Progenitor cell of endocrine pancreas (in vitro differentiated cells): Measurements from ENCODE around the gene ECI1. TPM values are rescaled to one million over a fixed set of nuclear protein-coding genes. Genes with fewer than 3 reads are reported as not detected.
"Not testable (repeated sequence)": the region's sequence is repeated elsewhere in the genome, so short reads cannot be mapped to it uniquely, and the experiment has no call there.

Experiments
- DNase-seq: peaks from one replicate; pipeline ENCODE4 v3.0.0; 2021; ENCODE audit warnings: low spot score; ENCODE audit not compliant: unreplicated experiment
- H3K27ac Mint-ChIP-seq: 2 replicates; pipeline ENCODE4 v1.8.0; 2021; ENCODE audit warnings: mild to moderate bottlenecking, moderate library complexity, mixed read lengths
- H3K27me3 Mint-ChIP-seq: 2 replicates; pipeline ENCODE4 v1.8.0; 2021; ENCODE audit warnings: mixed read lengths
- H3K36me3 Mint-ChIP-seq: 2 replicates; pipeline ENCODE4 v1.8.0; 2022; ENCODE audit warnings: mixed read lengths; ENCODE audit not compliant: insufficient read depth
- H3K4me1 Mint-ChIP-seq: 2 replicates; pipeline ENCODE4 v1.8.0; 2021; ENCODE audit warnings: low read depth, mixed read lengths
- H3K4me3 Mint-ChIP-seq: 2 replicates; pipeline ENCODE4 v1.8.0; 2021; ENCODE audit warnings: low read depth, mild to moderate bottlenecking, moderate library complexity, mixed read lengths
- H3K9me3 Mint-ChIP-seq: 2 replicates; pipeline ENCODE4 v1.8.0; 2021; ENCODE audit warnings: low read depth, mixed read lengths
- CTCF ChIP-seq: fragments of 200-600 bp; sonication (generic); IDR thresholded peaks from one replicate; pipeline ENCODE4 v1.5.0; 2021; ENCODE audit warnings: antibody characterized with exemption, mild to moderate bottlenecking; ENCODE audit not compliant: unreplicated experiment
- total RNA-seq: library from RNA; stranded (reverse); gene quantifications from 2 replicates; pipeline ENCODE4 v1.2.1, GENCODE V29; 2021

The ECI1 gene
- total RNA-seq, 1 donor from 2014 or later = 72.6 TPM

- no peak overlapping the region for H3K4me3 Mint-ChIP-seq
- TF ChIP-seq CTCF = no peak
- H3K9me3 Mint-ChIP-seq = no peaks in the 10 kb centered on the region
- H3K27ac Mint-ChIP-seq = no peak overlapping the region
- H3K27me3 Mint-ChIP-seq = no peaks in the 10 kb centered on the region
- H3K4me1 Mint-ChIP-seq = no peaks in the 10 kb centered on the region
- H3K36me3 Mint-ChIP-seq = peaks cover 9% of the 10 kb centered on the region
- no peak for DNase-seq
These were observed 8.3 kb downstream of the ECI1 start for GRCh38 chr16:2243031-2243528.

GRCh38 chr16:2242598-2242997 lies 8.8 kb downstream of the ECI1 start:
- Mint-ChIP-seq H3K36me3 (peaks cover 9% of the 10 kb centered on the region), H3K27me3 (peaks cover 2% of the 10 kb centered on the region), H3K27ac (no peak overlapping the region)

GRCh38 chr16:2240331-2240730 lies 11.1 kb downstream of the ECI1 start:
- H3K27me3 Mint-ChIP-seq, H3K9me3 Mint-ChIP-seq, H3K4me1 Mint-ChIP-seq, H3K4me3 Mint-ChIP-seq, H3K27ac Mint-ChIP-seq, DNase-seq: not testable (repeated sequence)
- H3K36me3 Mint-ChIP-seq = peaks cover 11% of the 10 kb centered on the region

More at GRCh38 chr16:2242598-2242997, 8.8 kb downstream of the ECI1 start:
- DNase-seq = no peak
- H3K4me3 Mint-ChIP-seq = no peak overlapping the region
- no peaks in the 10 kb centered on the region for H3K9me3 Mint-ChIP-seq
- no peak for TF ChIP-seq CTCF
- no peaks in the 10 kb centered on the region for H3K4me1 Mint-ChIP-seq

GRCh38 chr16:2238838-2239675 lies 12.3 kb downstream of the ECI1 start:
- peaks cover 5% of the 10 kb centered on the region for H3K27me3 Mint-ChIP-seq
- no peak for DNase-seq
- no peak for TF ChIP-seq CTCF
- no peak overlapping the region for H3K27ac Mint-ChIP-seq
- no peak overlapping the region for H3K4me3 Mint-ChIP-seq
- H3K36me3 Mint-ChIP-seq = peaks cover 14% of the 10 kb centered on the region
- H3K4me1 Mint-ChIP-seq = no peaks in the 10 kb centered on the region
- no peaks in the 10 kb centered on the region for H3K9me3 Mint-ChIP-seq

GRCh38 chr16:2238150-2238837 lies 13.1 kb downstream of the ECI1 start:
- H3K4me1 Mint-ChIP-seq = no peaks in the 10 kb centered on the region
- H3K9me3 Mint-ChIP-seq = no peaks in the 10 kb centered on the region
- H3K27ac Mint-ChIP-seq = no peak overlapping the region
- DNase-seq = no peak
- peaks cover 5% of the 10 kb centered on the region for H3K27me3 Mint-ChIP-seq
- H3K4me3 Mint-ChIP-seq = no peak overlapping the region
- no peak for TF ChIP-seq CTCF
- peaks cover 15% of the 10 kb centered on the region for H3K36me3 Mint-ChIP-seq
